ENCODE results near the gene IFI27L1. TPM values are rescaled to one million over a fixed set of nuclear protein-coding genes. Genes with fewer than 3 reads are reported as not detected.
A peak's percentile ranks its signal among the peaks of the same experiment; 100 is the strongest.

Gene IFI27L1
- total and polyA plus RNA-seq, 2 of the 13 experiments (the other 11 are each of a cell fraction or from before 2014, with no cell fraction given) = 11.9 to 19.0 TPM

- no peak for TF ChIP-seq AFF4 (CRISPR knock-in tag; IDR thresholded peaks at IDR 0.05)
- 0 out of 4 replicates have a peak, but pooled peaks have one; percentile 12 to 19 for TF ChIP-seq MAFK (conservative IDR thresholded peaks at IDR 0.05 in 1 of 2, IDR thresholded peaks at IDR 0.05 in 1 of 2; ENCODE audit: low read length in 2 of 2)
- TF ChIP-seq ZNF280D (CRISPR knock-in tag; IDR thresholded peaks at IDR 0.05) = no peak
- no peak for TF ChIP-seq ZNF709 (CRISPR knock-in tag; IDR thresholded peaks at IDR 0.05)
- TF ChIP-seq ARID5B (CRISPR knock-in tag; IDR thresholded peaks at IDR 0.05) = no peak
- no peak for TF ChIP-seq ZNF510 (CRISPR knock-in tag; IDR thresholded peaks at IDR 0.05; ENCODE audit: low read depth)
- no peak for TF ChIP-seq RERE (CRISPR knock-in tag; IDR thresholded peaks at IDR 0.05; ENCODE audit: low read depth)
- TF ChIP-seq KLF6 (CRISPR knock-in tag; IDR thresholded peaks at IDR 0.05) = no peak
- TF ChIP-seq ZNF761 (CRISPR knock-in tag; conservative IDR thresholded peaks at IDR 0.05) = no peak
- TF ChIP-seq NCOA1 (CRISPR knock-in tag; IDR thresholded peaks at IDR 0.05) = no peak
- TF ChIP-seq SRY (CRISPR knock-in tag; IDR thresholded peaks at IDR 0.05) = no peak
- TF ChIP-seq WIZ (CRISPR knock-in tag; IDR thresholded peaks at IDR 0.05) = no peak
These were observed 51.3 kb downstream of the IFI27L1 start (continued) for GRCh38 chr14:94132285-94132887.
